Hematopoietic multipotent progenitor cell treated with erythropoietin and hydrocortisone succinate and interleukin-3 and kit ligand, for 4 days (in vitro differentiated cells): ENCODE results near the gene PKN2.
A peak's percentile ranks its signal among the peaks of the same experiment; 100 is the strongest.

ENCODE experiments used
- DNase-seq: peaks from one replicate; pipeline ENCODE4 v3.0.0-alpha.2; 2015

Gene PKN2

DNA sequence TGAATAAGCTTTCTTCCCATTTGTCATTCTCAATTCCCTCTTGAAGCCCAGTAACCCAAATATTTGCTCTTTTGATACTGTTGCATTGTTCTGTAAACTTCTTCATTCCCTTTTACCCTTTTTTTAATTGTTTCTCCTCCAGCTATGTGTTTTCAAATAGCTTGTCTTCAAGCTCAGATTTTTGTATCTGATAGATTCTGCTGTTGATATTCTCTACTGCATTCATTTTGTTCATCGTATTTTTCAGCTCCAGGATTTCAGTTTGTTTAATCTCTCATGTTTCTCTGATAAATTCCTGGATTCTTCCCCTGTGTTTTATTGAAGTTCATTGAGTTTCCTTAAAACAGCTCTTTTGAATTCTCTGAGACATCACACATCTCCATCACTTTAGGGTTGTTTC is 51.8 kb downstream of the PKN2 start:
- DNase-seq, result no peak

GRCh38 chr1:88736633-88737248 is 52.7 kb downstream of the PKN2 start:
- peak; percentile 63 for DNase-seq

DNA sequence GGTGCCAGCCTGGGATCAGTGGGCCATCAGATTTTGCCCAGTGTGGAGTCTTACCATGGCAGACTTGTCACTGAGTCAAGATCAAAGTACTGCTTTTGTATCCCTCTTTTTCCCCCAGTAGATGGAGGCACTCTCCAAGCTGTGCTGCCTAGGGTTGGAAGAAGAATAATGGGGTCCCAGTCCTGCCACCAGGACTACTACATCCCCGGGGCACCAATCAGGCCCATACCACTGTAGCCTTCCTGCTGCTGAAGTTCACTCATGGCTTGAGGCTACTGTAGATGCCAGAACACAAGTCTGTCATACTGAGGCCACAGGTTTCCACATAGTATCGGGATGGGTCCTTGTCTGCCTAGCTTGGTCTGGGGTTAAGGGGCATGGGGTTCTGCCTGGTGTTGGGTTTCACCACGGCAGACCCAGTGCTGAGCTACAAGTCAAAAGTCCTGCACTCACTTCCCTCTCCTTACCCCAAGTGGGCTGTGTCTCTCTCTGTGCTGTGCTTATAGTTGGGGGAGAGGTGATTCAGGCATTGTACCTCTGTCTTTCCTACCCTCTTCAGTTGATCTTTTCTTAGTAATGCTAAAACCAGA is 53.4 kb downstream of the PKN2 start:
- DNase-seq, result no peak

GRCh38 chr1:88740784-88741183 is 56.7 kb downstream of the PKN2 start:
- DNase-seq, result no peak

- DNase-seq, result no peak
Observed at GRCh38 chr1:88741413-88741812, 57.3 kb downstream of the PKN2 start.

GRCh38 chr1:88742531-88742930 is 58.5 kb downstream of the PKN2 start:
- DNase-seq, result no peak

DNA sequence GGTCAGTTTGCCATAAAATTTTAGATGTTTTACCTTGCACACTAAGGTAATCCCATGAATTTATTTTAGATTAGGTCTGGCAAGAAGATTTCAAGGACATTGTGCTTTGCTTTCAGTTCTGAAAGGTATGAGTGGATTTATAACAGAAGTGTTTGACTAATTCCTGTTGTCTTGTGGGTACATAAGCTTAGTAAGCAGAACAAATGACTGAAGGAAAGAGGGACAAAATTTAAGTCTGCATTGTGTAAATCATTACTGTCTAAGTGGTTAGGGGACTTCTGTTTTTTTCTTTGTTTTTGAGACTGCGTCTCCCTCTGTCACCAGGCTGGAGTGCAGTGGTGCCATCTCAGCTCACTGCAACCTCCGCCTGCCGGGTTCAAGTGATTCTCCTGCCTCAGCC is 60.1 kb downstream of the PKN2 start:
- DNase-seq, result no peak

GRCh38 chr1:88746916-88747315 is 62.8 kb downstream of the PKN2 start:
- DNase-seq, result peak; percentile 36

DNA sequence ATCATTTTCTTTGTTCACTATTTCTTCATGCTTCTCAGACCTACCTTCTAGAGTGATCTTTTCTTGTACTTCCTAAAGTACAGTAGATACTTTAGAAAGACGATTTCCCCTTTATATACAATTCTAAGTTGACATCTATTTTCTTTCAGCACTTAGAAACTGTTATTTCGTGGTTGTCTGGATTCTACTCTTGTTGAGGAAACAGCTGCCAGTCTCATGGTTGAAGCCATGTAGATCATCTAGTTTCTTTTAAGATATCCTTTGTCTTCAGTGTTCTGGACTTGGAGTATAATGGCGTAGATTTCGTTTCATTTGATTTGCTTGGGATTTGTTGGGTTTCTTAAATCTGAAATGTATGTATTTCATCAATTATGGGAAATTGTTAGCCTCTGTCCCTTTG is 67.6 kb downstream of the PKN2 start:
- DNase-seq, result peak; percentile 37

DNA sequence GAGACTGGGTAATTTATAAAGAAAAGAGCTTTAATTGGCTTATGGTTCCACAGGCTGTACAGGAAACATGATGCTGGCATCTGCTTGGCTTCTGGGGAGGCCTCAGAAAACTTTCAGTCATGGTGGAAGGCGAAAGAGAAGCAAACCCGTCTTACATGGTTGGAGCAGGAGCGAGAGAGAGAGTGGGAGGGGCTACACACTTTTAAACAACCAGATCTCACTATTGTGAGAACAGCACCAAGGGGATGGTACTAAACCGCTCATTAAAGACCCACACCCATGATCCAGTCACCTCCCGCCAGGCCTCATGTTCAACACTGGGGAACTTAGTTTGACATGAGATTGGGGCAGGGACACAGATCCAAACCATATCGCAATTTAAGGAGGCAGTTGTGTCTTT is 69.4 kb downstream of the PKN2 start:
- DNase-seq, result no peak

- DNase-seq, result no peak
Observed at GRCh38 chr1:88763649-88764406, 79.8 kb downstream of the PKN2 start.

DNA sequence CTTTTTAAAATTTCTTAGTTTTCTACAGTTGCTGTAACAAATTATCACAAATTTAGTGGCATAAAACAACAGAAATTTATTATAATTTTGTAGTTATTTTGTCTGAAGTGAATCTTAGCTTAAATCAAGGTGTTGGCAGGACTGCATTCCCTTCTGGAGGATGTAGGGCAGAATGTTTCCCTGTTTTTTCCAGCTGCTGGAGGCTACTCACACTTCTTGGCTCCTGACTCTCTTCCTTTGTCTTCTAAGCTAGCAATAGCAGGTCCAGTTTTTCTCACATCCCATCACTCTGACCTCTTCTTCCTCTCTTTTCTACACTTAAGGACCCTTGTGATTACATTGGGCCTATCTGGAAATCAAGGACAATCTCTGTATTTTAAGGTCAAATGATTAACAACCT is 84.1 kb downstream of the PKN2 start:
- no peak for DNase-seq

DNA sequence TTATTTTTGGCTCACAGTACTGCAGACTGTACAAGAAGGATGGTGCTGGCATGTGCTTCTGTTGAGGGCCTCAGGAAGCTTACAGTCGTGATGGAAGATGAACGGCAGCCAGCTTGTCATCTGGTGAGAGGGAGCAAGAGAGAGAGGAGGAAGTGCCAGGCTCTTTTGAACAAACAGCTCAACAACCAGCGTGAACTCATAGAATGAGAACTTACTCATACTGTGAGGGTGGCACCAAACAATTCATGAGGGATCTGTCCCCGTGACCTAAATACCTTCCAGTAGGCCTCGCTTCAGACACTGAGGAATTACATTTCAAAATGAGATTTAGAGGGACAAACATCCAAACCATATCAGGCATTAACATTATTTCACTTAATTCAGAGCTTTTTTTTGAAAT is 84.7 kb downstream of the PKN2 start:
- DNase-seq, result no peak

DNA sequence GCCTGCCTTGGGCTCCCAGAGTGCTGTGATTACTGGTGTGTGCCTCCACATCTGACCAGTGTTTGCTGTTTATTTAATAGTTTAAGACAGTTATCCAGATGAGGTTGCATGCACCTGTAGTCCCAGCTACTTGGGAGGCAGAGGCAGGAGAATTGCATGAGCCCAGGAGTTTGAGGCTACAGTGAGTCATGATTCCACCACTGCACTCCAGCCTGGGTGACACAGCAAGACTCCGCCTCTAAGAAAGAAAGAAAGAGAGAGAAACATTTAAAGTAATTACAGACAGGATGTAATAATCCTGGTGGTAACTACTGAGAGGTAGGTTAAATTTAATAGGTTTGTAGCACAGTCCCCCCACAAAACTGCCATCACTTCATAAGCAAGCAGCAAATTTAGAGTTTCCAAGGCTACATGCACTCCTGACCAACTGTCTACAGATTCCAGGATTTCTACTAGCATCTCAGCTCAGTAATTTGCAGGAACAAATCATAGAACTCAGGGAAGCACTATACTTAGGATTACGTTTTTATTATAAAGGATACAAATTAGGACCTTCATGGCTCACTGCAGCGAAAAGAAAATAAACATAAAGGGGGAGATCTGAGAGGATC is 89.6 kb downstream of the PKN2 start:
- no peak for DNase-seq

DNA sequence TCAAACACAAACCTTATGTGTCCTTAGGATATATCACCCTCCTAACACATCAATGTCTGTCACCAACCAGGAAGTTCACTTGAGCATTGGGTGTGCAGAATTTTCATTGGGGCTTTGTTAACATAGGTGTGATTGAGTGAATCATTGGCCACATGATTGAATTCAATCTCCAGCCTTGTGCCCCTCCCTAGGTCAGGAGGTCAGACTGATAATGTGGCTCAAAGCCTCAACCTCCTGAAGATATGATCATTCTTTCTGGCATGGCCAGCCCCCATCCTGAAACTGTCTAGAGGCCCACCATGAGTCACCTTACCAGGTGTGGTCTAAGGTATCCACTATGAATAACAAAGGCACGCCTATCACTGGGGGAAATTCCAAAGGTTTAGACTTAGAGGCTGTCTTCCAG is 90.1 kb downstream of the PKN2 start:
- no peak for DNase-seq

DNA sequence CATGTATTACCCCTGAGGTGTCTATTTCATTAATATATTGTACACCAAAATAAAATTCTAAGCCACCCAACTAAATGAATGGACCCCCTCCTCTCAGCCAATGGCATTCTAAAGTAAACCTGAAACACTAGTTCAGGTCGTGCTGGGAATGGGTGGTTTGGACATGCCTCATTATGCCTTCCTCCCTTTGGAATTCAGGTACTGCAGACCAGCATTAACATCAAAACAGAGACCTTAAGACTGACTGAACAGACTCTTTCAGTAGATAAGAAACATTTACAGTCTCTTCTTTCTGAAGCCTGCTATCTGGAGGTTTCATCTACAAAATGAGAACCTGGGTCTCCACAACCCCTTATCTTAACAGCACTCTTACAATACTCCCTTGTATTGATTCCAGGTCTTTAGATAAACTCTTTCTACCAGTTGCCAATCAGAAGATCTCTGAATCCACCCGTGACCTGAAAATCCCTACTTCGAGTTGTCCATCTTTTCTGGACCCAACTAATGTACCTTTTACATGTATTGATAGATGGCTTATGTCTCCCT is 93.6 kb downstream of the PKN2 start:
- peak; percentile 14 for DNase-seq

- no peak for DNase-seq
Observed at GRCh38 chr1:88779880-88780279, 95.8 kb downstream of the PKN2 start.

DNA sequence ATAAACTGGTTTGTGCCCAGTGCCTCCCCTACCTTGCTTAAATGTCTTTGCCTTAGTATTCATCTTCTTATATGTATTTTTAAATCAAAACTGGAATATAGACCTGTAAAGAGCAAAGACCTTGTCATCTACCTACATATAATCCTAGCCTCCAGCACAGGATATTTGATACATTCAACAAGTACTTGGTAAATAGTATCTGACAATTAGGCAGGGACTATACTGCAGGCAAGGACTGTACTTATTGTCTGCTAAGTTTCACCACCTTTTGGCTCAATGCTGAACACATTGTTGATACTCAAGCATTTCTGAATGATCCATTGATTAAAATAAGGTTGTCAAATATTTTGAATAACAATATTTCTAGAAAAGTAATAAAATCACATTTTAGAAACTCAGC is 96.4 kb downstream of the PKN2 start:
- DNase-seq, result no peak

DNA sequence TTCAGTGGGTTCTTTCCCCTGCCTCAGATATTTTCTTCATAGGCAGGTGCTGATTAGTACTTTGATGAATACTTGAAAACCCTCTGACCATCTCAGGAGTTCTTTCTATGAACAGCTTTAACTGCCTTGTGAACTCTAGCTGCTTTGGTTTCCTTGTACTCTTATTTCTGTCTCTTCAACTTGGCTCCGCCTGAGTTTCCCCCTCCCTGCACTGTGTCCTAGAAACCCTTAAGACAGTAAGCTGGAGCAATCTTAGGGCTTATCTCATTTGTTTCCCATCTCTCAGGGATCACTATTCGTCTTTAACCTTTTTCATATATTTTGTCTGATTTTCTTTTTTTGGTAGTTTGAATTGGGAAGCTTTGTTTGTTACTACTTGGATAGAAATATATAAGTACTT is 99.1 kb downstream of the PKN2 start:
- DNase-seq, result no peak

DNA sequence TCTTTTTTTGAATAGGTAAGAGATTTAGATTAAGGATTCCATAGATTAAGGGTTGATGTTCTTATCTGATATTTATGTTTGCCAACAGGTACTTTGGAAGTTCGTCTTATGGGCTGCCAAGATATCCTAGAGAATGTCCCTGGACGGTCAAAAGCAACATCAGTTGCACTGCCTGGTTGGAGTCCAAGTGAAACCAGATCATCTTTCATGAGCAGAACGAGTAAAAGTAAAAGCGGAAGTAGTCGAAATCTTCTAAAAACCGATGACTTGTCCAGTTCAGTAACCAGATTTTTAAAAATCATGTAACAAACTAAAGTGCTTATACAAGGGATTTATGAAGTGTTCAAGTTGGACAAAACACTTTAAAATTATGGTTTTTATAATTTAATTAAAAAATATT is 100.5 kb downstream of the PKN2 start:
- DNase-seq, result no peak

GRCh38 chr1:88787023-88787903 is 103.2 kb downstream of the PKN2 start:
- no peak for DNase-seq

GRCh38 chr1:88791192-88791591 is 107.1 kb downstream of the PKN2 start:
- no peak for DNase-seq

DNA sequence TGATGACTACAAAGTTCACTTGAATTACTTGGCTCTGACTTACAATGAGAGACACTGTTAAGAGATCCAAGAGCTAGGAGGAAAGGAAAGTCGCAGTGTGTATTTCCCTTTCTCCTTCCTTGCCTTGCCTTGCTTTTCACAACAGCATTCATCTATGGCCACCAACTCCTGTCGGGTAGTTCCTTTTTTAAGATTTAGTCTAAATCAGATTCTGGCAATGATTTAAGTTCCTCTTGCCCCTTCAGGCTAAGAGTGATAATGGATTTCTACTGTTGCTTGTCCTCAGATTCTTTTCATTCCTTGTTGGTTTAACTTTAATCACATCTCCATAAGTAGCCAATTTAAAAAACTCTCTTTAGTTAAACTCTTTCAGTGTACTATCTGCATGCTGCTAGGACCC is 115.4 kb downstream of the PKN2 start:
- DNase-seq, result peak; percentile 10
